ENCODE measurements around the gene RAB42. TPM values are rescaled to one million over a fixed set of nuclear protein-coding genes. Genes with fewer than 3 reads are reported as not detected.
"Not testable (repeated sequence)": the region's sequence is repeated elsewhere in the genome, so short reads cannot be mapped to it uniquely, and the experiment has no call there.

RAB42 gene
- total RNA-seq, 1 experiment from 2014 or later = 13.2 TPM

DNA sequence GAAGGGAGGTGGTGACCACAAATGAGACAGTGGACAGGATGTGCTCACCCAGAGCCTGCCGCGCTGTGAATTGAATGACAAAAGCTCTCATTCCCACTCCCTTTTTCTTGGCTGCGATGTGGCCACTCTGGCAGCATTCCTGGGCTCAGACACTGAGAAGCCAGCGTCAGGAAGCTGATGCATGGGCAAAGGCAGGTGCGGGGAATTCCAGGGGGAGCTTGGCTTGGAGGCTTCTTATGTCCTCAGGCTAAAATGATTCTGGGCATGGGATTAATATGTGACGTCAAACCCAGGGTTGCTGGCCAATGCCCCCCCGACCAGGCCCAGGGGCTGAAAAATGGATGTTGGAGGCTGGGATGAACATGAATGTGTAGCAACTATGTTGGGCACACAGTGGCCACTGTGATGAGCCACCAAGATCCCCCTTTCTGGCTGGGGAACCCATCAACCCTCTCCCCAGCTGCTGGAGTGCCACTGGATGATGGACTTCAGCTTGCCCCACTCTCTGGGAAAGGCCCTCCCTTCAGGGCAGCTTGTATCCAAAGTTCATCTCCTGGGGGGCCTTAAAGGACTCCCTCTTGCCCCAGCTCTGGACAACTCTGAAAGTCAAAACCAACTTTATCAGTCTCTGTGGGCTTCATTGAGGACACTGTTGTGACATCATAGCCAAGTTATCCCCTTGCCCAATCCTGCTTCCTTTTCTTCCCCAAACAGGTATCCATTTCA lies 2.8 kb downstream of the RAB42 start:
- H4K20me1 ChIP-seq (ENCODE audit: control insufficient read depth, insufficient read depth, insufficient read length); H3K27me3 ChIP-seq (ENCODE audit: insufficient read depth, low read length); H3K27me3 Mint-ChIP-seq (ENCODE audit: low read depth); H3K56ac ChIP-seq (ENCODE audit: insufficient read length, low read depth, low read length); H2BK15ac ChIP-seq (ENCODE audit: low read depth, low read length); H4K91ac ChIP-seq (ENCODE audit: insufficient read length, low read depth, low read length); H2BK12ac ChIP-seq (ENCODE audit: insufficient read length, low read depth, low read length); H3T11ph ChIP-seq (ENCODE audit: low read length); H4K5ac ChIP-seq (ENCODE audit: insufficient read length, low read depth, low read length); H3K23me2 ChIP-seq (ENCODE audit: insufficient read length, low read depth, low read length, poor library complexity, severe bottlenecking); H3K27ac ChIP-seq (ENCODE audit: insufficient read length, low read depth, low read length); H3K9me3 ChIP-seq (ENCODE audit: control insufficient read depth, low read depth, low read length); H2AK5ac ChIP-seq (ENCODE audit: insufficient read length, low read length); H2BK20ac ChIP-seq (ENCODE audit: low read depth, low read length, poor library complexity, severe bottlenecking); H3K4me1 ChIP-seq (ENCODE audit: insufficient read depth, low read length); H2BK5ac ChIP-seq (ENCODE audit: insufficient read length, low read length); H3K9me3 Mint-ChIP-seq; H3K79me1 ChIP-seq (ENCODE audit: insufficient read depth, low read depth, low read length, poor library complexity, severe bottlenecking); H3K79me2 ChIP-seq (ENCODE audit: insufficient read depth, low read length); H2AFZ ChIP-seq (ENCODE audit: low read length); H3K36me3 Mint-ChIP-seq (ENCODE audit: insufficient read depth in 1 of 3, low read depth in 3 of 3); H3K9ac ChIP-seq (ENCODE audit: extremely low read depth, insufficient read length, low read length); H3K23ac ChIP-seq (ENCODE audit: insufficient read length, low read depth, low read length); H3K4ac ChIP-seq (ENCODE audit: low read depth, low read length); H3K4me2 ChIP-seq (ENCODE audit: insufficient read depth, insufficient read length, low read length); H3K14ac ChIP-seq (ENCODE audit: insufficient read depth, low read length); H4K8ac ChIP-seq (replicated peaks; ENCODE audit: insufficient read length, low read depth, low read length); H2BK120ac ChIP-seq (ENCODE audit: low read depth, low read length, poor library complexity, severe bottlenecking); H3K18ac ChIP-seq (ENCODE audit: insufficient read length, low read depth, low read length): not testable (repeated sequence)
- peak overlapping the region; percentile 45 to 94 (median 84); a peak in 6 of 7 replicates for H3K27ac Mint-ChIP-seq
- peak overlapping the region; percentile 4 to 55; a peak in 3 of 5 replicates for H3K4me3 Mint-ChIP-seq
- DNase-seq = peak; percentile 85
- H3K4me1 Mint-ChIP-seq = peaks cover 37 to 42% of the 10 kb centered on the region in 2 experiments
- no CpG with 5 or more reads among the region's 7 CpGs for WGBS (ENCODE audit: extremely low coverage, insufficient read length, low lambda C conversion rate)

Data from H9 (cell line).